Activated naive CD8-positive, alpha-beta T cell treated with anti-CD3 and anti-CD28 coated beads, Interleukin-2, amount 50 U/mL, for 24 hours (primary cell): ENCODE measurements around the gene WWOX.
A peak's percentile ranks its signal among the peaks of the same experiment; 100 is the strongest.

Experiments used
- ATAC-seq: fragments of 150-1000 bp; cut with Tn5 transposase; one replicate; pipeline ENCODE4 v1.10.0; 2021
- DNase-seq: peaks from one replicate; pipeline ENCODE4 v3.0.0; 2021
- H3K27ac Mint-ChIP-seq: one replicate; pipeline ENCODE4 v1.8.0; 2021; ENCODE audit warnings: mild to moderate bottlenecking, mixed read lengths
- H3K27me3 Mint-ChIP-seq: one replicate; pipeline ENCODE4 v1.8.0; 2021; ENCODE audit warnings: mixed read lengths
- H3K36me3 Mint-ChIP-seq: one replicate; pipeline ENCODE4 v1.8.0; 2021; ENCODE audit warnings: low read depth, mixed read lengths
- H3K4me1 Mint-ChIP-seq: one replicate; pipeline ENCODE4 v1.8.0; 2021; ENCODE audit warnings: mixed read lengths
- H3K4me3 Mint-ChIP-seq: one replicate; pipeline ENCODE4 v1.8.0; 2021; ENCODE audit warnings: mild to moderate bottlenecking, moderate library complexity, mixed read lengths
- H3K9me3 Mint-ChIP-seq: one replicate; pipeline ENCODE4 v1.8.0; 2021; ENCODE audit warnings: mixed read lengths

Gene WWOX

GRCh38 chr16:78496189-78496588 lies 396.7 kb downstream of the WWOX start:
- Mint-ChIP-seq H3K9me3 (no peaks in the 10 kb centered on the region), H3K36me3 (no peaks in the 10 kb centered on the region), H3K4me1 (no peaks in the 10 kb centered on the region), H3K27me3 (no peaks in the 10 kb centered on the region), H3K27ac (no peak overlapping the region), H3K4me3 (no peak overlapping the region)
- DNase-seq (no peak), ATAC-seq (no peak)

GRCh38 chr16:78499399-78499798 lies 399.9 kb downstream of the WWOX start:
- Mint-ChIP-seq H3K4me1 (no peaks in the 10 kb centered on the region), H3K36me3 (no peaks in the 10 kb centered on the region), H3K9me3 (no peaks in the 10 kb centered on the region), H3K4me3 (no peak overlapping the region), H3K27me3 (no peaks in the 10 kb centered on the region), H3K27ac (no peak overlapping the region)
- ATAC-seq: no peak
- no peak for DNase-seq

- ATAC-seq (no peak), DNase-seq (no peak)
- Mint-ChIP-seq H3K9me3 (no peaks in the 10 kb centered on the region), H3K4me3 (no peak overlapping the region), H3K36me3 (no peaks in the 10 kb centered on the region), H3K4me1 (no peaks in the 10 kb centered on the region), H3K27me3 (no peaks in the 10 kb centered on the region), H3K27ac (no peak overlapping the region)
These were observed 401.3 kb downstream of the WWOX start for GRCh38 chr16:78500659-78501270.

GRCh38 chr16:78501744-78502143 lies 402.3 kb downstream of the WWOX start:
- Mint-ChIP-seq H3K9me3 (no peaks in the 10 kb centered on the region), H3K36me3 (no peaks in the 10 kb centered on the region), H3K27ac (no peak overlapping the region), H3K27me3 (no peaks in the 10 kb centered on the region), H3K4me1 (no peaks in the 10 kb centered on the region), H3K4me3 (no peak overlapping the region)
- DNase-seq: no peak
- ATAC-seq: no peak

GRCh38 chr16:78502812-78503350 lies 403.4 kb downstream of the WWOX start:
- H3K9me3 Mint-ChIP-seq: no peaks in the 10 kb centered on the region
- H3K27ac Mint-ChIP-seq: no peak overlapping the region
- no peaks in the 10 kb centered on the region for H3K36me3 Mint-ChIP-seq
- H3K27me3 Mint-ChIP-seq: no peaks in the 10 kb centered on the region
- no peak overlapping the region for H3K4me3 Mint-ChIP-seq
- ATAC-seq: no peak
- H3K4me1 Mint-ChIP-seq: no peaks in the 10 kb centered on the region
- DNase-seq: no peak

- Mint-ChIP-seq H3K4me1 (no peaks in the 10 kb centered on the region), H3K27ac (no peak overlapping the region), H3K36me3 (no peaks in the 10 kb centered on the region), H3K9me3 (no peaks in the 10 kb centered on the region), H3K4me3 (no peak overlapping the region), H3K27me3 (no peaks in the 10 kb centered on the region)
- ATAC-seq (no peak), DNase-seq (peak; percentile 36)
These were observed 404.1 kb downstream of the WWOX start for GRCh38 chr16:78503602-78504001.

- H3K27me3 Mint-ChIP-seq: no peaks in the 10 kb centered on the region
- H3K4me3 Mint-ChIP-seq: no peak overlapping the region
- DNase-seq (no peak), ATAC-seq (no peak)
- no peaks in the 10 kb centered on the region for H3K4me1 Mint-ChIP-seq
- H3K9me3 Mint-ChIP-seq: no peaks in the 10 kb centered on the region
- no peak overlapping the region for H3K27ac Mint-ChIP-seq
- H3K36me3 Mint-ChIP-seq: no peaks in the 10 kb centered on the region
These were observed 405.0 kb downstream of the WWOX start for GRCh38 chr16:78504401-78504851.

GRCh38 chr16:78505036-78505435 lies 405.6 kb downstream of the WWOX start:
- ATAC-seq (no peak), DNase-seq (no peak)
- no peak overlapping the region for H3K4me3 Mint-ChIP-seq
- no peaks in the 10 kb centered on the region for H3K27me3 Mint-ChIP-seq
- no peaks in the 10 kb centered on the region for H3K9me3 Mint-ChIP-seq
- H3K27ac Mint-ChIP-seq: no peak overlapping the region
- peaks cover 2% of the 10 kb centered on the region for H3K4me1 Mint-ChIP-seq
- H3K36me3 Mint-ChIP-seq: no peaks in the 10 kb centered on the region

GRCh38 chr16:78505544-78506366 lies 406.3 kb downstream of the WWOX start:
- Mint-ChIP-seq H3K36me3 (no peaks in the 10 kb centered on the region), H3K27ac (no peak overlapping the region), H3K27me3 (no peaks in the 10 kb centered on the region), H3K4me1 (peaks cover 4% of the 10 kb centered on the region), H3K4me3 (no peak overlapping the region), H3K9me3 (no peaks in the 10 kb centered on the region)
- no peak for ATAC-seq
- no peak for DNase-seq

GRCh38 chr16:78506367-78507193 lies 407.1 kb downstream of the WWOX start:
- no peak for ATAC-seq
- H3K27ac Mint-ChIP-seq: no peak overlapping the region
- H3K36me3 Mint-ChIP-seq: no peaks in the 10 kb centered on the region
- H3K4me3 Mint-ChIP-seq: no peak overlapping the region
- H3K27me3 Mint-ChIP-seq: no peaks in the 10 kb centered on the region
- no peak for DNase-seq
- peaks cover 4% of the 10 kb centered on the region for H3K4me1 Mint-ChIP-seq
- H3K9me3 Mint-ChIP-seq: no peaks in the 10 kb centered on the region

- Mint-ChIP-seq H3K27ac (no peak overlapping the region), H3K36me3 (no peaks in the 10 kb centered on the region), H3K4me1 (peaks cover 4% of the 10 kb centered on the region), H3K9me3 (no peaks in the 10 kb centered on the region), H3K4me3 (no peak overlapping the region), H3K27me3 (no peaks in the 10 kb centered on the region)
- DNase-seq (no peak), ATAC-seq (no peak)
These were observed 408.1 kb downstream of the WWOX start for GRCh38 chr16:78507576-78507975.

- Mint-ChIP-seq H3K4me3 (no peak overlapping the region), H3K27me3 (no peaks in the 10 kb centered on the region), H3K36me3 (no peaks in the 10 kb centered on the region), H3K9me3 (no peaks in the 10 kb centered on the region), H3K27ac (no peak overlapping the region), H3K4me1 (peaks cover 4% of the 10 kb centered on the region)
- ATAC-seq (no peak), DNase-seq (no peak)
These were observed 410.5 kb downstream of the WWOX start for GRCh38 chr16:78509965-78510364.

- Mint-ChIP-seq H3K27ac (no peak overlapping the region), H3K4me1 (peaks cover 4% of the 10 kb centered on the region), H3K9me3 (no peaks in the 10 kb centered on the region), H3K27me3 (no peaks in the 10 kb centered on the region), H3K4me3 (no peak overlapping the region), H3K36me3 (no peaks in the 10 kb centered on the region)
- ATAC-seq (no peak), DNase-seq (no peak)
These were observed 411.0 kb downstream of the WWOX start for GRCh38 chr16:78510496-78510895.

- peaks cover 4% of the 10 kb centered on the region for H3K4me1 Mint-ChIP-seq
- no peaks in the 10 kb centered on the region for H3K27me3 Mint-ChIP-seq
- no peaks in the 10 kb centered on the region for H3K36me3 Mint-ChIP-seq
- H3K4me3 Mint-ChIP-seq: no peak overlapping the region
- no peaks in the 10 kb centered on the region for H3K9me3 Mint-ChIP-seq
- ATAC-seq (no peak), DNase-seq (no peak)
- H3K27ac Mint-ChIP-seq: no peak overlapping the region
These were observed 414.4 kb downstream of the WWOX start for GRCh38 chr16:78513838-78514237.
